ENCODE data around the gene GPI.

- TF ChIP-seq CTCF (conservative IDR thresholded peaks at IDR 0.05; ENCODE audit: low read depth, low read length) (no peak), EZH2phosphoT487 (IDR thresholded peaks at IDR 0.05; ENCODE audit: borderline replicate concordance, low read length) (no peak)
These were observed 47.6 kb upstream of the GPI start for GRCh38 chr19:34317311-34317927.

Measured in PC-3 (cell line).